Fibroblast of gingiva (primary cell): ENCODE data around the gene DUSP8.
"Not testable (repeated sequence)": the region's sequence is repeated elsewhere in the genome, so short reads cannot be mapped to it uniquely, and the experiment has no call there.

ENCODE experiments used
- DNase-seq: peaks from one replicate; pipeline ENCODE4 v3.0.0-alpha.2; 2011; ENCODE audit warnings: low read depth

Gene DUSP8

GRCh38 chr11:1589191-1589963 lies 17.3 kb upstream of the DUSP8 start:
- not testable (repeated sequence) for DNase-seq

GRCh38 chr11:1586699-1587098 lies 14.6 kb upstream of the DUSP8 start:
- no peak for DNase-seq

GRCh38 chr11:1584661-1585370 lies 12.7 kb upstream of the DUSP8 start, which contains the start of gene KRTAP5-1:
Gene KRTAP5-1, minus strand, starts transcription at chr11:1585283. Its CDS starts 34 bp downstream, at chr11:1585249.
- not testable (repeated sequence) for DNase-seq

GRCh38 chr11:1582909-1583308 lies 10.8 kb upstream of the DUSP8 start:
- not testable (repeated sequence) for DNase-seq

GRCh38 chr11:1581976-1582375 lies 9.9 kb upstream of the DUSP8 start:
- DNase-seq = no peak

GRCh38 chr11:1576825-1577224 lies 4.8 kb upstream of the DUSP8 start:
- DNase-seq = no peak

GRCh38 chr11:1575756-1576155 lies 3.7 kb upstream of the DUSP8 start:
- DNase-seq = not testable (repeated sequence)

- no peak for DNase-seq
Measured at GRCh38 chr11:1574933-1575242, 2.8 kb upstream of the DUSP8 start.

GRCh38 chr11:1574238-1574932 lies 2.3 kb upstream of the DUSP8 start:
- DNase-seq = peak; percentile 40

GRCh38 chr11:1573903-1574237 lies 1.8 kb upstream of the DUSP8 start:
- no peak for DNase-seq

- no peak for DNase-seq
Measured at GRCh38 chr11:1573077-1573902, 1.2 kb upstream of the DUSP8 start.

- DNase-seq = no peak
Measured at GRCh38 chr11:1571760-1572196, 293 bp downstream of the DUSP8 start.

- no peak for DNase-seq
Measured at GRCh38 chr11:1570896-1571759, 943 bp downstream of the DUSP8 start.

GRCh38 chr11:1570531-1570895 lies 1.6 kb downstream of the DUSP8 start:
- no peak for DNase-seq

GRCh38 chr11:1570001-1570453 lies 2.0 kb downstream of the DUSP8 start:
- DNase-seq = no peak

GRCh38 chr11:1569251-1569780 lies 2.8 kb downstream of the DUSP8 start:
- no peak for DNase-seq

- DNase-seq = no peak
Measured at GRCh38 chr11:1568441-1568911, 3.6 kb downstream of the DUSP8 start.

GRCh38 chr11:1567721-1568100 lies 4.4 kb downstream of the DUSP8 start:
- no peak for DNase-seq

GRCh38 chr11:1567052-1567720 lies 4.9 kb downstream of the DUSP8 start:
- no peak for DNase-seq

GRCh38 chr11:1566381-1567051 lies 5.6 kb downstream of the DUSP8 start:
- DNase-seq = no peak
